ENCODE measurements around the gene CRYBB1.
A peak's percentile ranks its signal among the peaks of the same experiment; 100 is the strongest.

CRYBB1 gene

DNA sequence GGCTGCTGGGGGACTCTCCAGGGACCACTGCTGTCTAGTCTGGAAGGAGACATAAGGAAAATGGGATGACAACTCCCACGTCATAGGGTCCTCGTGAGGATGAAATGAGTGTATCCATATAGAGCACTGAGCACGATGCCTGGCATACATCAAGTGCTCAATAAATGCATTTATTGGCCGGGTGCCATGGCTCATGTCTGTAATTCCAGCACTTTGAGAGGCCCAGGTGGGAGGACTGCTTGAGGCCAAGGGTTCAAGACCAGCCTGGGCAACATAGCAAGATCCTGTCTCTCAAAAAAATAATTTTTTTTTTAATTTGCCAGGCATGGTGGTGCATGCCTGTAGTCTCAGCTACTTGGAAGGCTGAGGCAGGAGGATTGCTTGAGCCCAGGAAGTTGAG lies 15.7 kb downstream of the CRYBB1 start:
- no peak for DNase-seq

DNA sequence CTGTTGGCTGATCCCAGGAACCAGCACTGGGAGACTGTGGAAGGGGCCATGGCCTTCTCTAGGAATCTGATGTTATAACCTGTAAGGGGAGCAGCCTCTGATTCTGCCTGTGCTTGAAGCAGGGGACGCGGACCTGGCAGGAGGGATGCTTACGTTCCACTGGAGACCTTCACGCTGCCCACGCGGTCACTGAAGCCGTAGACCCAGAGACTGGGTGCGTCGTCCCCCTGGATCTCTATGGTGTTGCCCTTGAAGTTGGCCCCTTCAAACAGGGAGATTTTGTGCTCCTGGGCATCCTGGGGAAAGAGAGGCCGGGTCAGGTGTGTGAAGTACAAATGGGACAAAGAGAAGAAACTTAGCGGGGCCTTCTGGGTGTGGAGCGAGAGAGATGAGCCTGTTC lies 16.1 kb downstream of the CRYBB1 start:
- DNase-seq: no peak

DNA sequence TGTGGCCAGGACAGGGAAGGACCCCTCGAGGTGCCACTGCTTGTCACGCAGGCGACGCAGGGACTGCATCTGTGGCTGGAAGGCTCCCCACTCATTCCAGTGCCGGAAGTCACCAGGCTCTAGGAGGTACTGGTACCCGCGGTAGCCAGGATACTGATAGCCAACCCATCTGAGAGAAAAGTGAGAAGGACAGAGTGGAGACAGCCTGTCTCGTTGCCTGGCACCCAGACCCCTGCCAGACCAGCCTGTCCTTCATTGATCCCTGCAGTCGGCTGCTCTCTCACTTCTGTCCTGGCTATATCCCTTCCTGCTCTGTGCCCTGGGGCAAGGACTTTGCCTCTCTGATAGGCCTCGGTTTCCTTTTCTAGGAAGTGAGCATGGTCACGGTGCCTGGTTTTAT lies 18.3 kb downstream of the CRYBB1 start:
- DNase-seq: no peak

DNA sequence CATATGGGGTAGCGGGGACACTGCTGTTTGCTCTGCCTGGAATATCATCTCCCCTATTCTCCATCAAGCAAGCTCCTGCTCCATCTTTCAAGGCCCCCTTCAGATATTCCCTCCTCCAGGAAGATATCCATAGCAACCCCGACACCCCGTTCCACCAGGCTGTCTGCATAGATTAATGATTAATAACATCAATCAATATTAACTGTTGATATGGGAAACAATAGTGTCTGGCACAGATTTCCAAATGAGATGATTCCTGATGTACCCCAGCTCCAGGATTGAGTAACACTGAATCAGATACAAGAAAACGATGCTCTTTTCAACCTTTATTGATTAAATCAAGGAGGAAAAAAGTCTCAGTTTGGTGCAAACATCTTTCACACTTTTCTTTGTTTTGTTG lies 20.3 kb downstream of the CRYBB1 start:
- no peak for DNase-seq

DNA sequence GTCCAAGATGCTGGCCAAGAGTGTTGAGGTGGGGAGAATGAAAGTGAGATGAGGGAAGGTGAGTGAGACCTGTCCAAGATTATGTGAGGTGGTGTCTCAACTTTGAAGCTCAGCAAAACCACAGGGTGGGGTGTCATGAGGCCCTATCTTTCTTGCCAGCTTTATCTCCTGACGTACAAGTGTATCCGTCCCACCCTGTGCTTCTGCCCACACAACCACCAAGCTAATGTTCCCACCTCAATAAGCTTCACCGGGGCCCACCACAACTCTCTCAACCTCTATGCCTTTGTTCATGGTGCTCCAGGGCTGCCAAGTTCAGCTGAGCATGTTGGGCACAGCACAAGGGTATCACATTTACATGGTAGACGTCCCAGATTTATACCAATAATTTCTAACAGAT lies 20.8 kb downstream of the CRYBB1 start:
- no peak for DNase-seq

DNA sequence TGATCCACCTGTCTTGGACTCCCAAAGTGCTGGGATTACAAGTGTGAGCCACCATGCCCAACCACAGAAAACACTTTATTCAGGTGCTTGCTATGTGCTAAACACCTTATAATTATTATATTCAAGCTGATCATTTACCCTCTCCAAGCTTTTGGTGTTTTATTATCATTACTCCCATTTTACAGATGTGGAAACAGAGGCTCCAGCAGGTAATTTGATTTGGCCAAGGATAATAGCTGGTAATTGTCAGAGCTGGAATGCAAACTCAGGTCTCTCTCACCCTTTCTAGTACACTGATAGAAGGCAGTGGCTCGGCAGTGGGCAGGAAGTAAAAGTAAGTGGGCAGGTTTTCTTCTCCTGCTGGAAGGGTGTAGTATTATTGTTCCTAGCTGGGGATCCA lies 24.1 kb downstream of the CRYBB1 start:
- DNase-seq: no peak

DNA sequence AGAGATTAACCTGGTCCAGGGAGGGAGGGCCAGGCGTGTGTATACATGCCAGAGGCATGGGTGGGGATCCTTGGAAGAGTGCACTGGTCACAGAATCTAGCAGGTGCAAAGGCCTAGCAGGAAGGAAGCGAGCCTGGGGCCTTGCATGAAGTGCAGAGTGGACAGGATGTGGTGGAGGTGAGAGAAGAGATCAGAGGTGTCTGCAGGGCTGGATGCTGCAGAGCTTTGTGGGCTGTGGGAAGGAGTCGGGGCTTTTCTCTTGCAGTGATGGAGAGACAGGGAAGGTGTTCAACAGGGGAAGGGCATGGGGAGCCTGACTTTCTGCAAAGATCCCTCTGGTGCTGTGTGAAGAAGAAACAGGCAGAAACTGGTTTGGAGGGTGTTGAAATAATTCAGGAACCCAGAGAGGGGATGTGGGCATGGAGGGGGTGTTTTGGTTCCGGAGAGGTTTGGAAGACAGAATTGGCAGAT lies 25.4 kb downstream of the CRYBB1 start:
- no peak for DNase-seq

DNA sequence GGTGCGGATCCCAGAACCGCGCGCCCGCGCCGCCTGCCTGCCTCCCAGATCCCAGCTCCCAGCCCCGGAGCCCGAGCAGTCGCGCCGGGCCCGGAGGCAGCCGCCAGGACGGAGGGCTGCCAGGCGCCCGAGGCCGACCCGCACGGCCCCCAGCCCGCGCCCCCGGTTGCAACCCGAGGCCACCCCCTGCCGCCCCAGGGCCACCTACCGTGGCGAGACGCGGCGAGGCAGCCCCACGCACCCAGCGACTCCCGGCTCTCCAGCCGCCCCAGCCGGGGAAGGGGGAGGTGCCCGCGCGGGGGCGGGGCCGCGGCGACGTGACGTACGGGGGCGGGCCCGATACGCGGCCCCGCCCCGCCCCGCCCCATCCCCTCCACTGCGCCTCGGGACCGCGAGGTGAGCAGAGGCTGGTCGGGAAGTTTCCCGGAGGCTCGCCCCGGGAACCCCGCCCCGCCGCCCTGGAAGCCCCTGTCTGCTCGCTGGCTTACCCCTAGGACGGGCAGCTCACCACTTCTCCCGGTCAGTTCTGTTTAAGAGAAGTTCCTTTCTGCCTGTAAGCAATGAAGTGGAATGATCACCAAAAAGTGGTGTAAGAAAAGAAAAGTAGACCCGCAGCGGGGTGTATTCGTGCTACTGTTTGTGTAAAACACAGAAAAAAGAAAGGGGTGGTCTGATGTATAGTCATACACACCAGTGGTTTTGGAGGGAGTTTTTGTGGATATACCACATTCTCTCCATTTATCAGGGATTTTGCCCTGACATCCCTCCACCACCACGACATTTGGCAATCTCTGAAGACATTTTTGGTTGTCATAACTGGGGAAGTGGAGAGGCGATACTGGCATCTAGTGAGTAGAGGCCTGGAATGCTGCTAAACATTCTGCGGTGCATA lies 27.7 kb downstream of the CRYBB1 start, which contains the start of gene TPST2:
Gene TPST2, minus strand, starts transcription at position 288 of the 892 bp plus-strand sequence. CDS start 48,502 bp downstream, outside the sequence.
- DNase-seq: peak; percentile 72

DNA sequence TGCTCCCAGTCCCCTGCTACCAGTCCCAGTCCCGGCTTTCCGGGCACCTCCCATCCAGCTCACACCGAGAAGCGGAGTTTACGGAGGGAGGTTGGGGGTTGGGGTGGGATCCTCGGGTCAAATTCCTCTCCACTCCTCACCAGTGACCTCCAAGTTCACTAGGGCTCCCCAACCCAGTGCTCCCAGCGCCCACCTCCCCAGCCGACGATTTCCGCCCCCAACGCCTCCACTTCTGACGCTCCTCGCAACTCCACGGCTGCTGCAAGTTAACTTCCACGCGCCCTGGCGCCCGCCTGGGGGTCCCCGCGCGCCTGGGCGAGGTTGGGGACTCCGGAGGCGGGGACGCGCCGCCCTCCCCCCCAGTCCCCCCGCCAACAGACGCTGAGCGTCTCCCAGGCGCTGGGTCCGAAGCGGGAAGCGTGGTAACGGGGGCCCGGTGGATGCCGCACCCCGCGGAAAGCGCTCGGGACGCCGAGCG lies 28.4 kb downstream of the CRYBB1 start:
- DNase-seq: no peak

DNA sequence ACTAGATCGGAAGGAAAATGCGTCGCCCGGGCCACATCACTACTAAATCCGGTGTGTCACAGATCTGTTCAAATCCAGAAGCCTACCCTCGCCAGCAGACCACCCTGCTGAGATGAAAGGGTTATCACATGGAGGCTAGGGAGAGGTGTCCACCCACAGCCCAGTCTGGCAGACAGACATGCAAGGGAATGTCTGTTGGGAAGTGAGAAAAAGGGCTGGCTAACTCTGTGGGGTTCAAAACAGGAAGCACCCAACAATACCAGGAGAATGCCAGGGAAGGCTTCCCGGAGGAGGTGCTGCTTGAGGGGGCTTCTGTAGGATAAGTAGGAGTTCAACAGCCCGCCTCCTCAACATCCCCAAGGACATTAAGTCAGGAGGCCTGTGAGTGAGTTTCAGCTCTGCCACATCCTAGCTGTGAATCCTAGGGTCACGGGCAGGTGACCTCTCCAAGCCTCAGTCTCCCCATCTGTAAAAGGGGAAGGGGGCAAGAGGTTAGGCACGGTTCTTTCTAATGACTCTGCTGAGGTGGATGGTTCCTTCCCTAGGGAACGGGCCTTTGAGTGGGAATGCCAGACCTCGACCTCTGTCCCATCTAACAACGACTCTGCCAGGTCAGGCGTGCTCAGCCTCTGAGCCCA lies 29.0 kb downstream of the CRYBB1 start:
- no peak for DNase-seq

DNA sequence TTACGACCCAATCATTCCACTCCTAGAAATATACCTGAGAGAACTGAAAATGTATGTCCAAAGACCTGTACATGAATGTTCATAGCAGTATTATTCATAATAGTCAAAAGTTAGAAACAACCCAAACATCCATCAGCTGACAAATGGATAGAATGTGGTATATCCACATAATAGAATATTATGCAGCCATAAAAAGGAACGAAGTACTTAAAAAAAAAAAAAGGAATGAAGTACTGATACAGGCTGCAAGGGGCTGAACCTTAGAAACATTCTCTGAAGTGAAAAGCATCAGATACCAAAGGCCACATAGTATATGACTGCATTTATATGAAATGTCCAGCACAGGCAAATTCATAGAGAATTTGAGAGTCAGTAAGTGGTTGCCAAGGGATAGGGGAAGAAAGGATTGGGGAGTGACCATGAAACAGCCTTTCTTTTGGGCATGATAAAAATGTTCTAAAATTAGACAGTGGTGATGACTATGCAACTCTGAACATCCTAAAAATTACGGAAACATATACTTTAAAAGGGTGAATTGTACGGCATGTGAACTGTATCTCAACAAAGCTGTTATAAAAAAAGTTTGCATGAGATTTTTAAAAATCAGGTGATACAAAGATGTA lies 29.7 kb downstream of the CRYBB1 start:
- peak; percentile 28 for DNase-seq

DNA sequence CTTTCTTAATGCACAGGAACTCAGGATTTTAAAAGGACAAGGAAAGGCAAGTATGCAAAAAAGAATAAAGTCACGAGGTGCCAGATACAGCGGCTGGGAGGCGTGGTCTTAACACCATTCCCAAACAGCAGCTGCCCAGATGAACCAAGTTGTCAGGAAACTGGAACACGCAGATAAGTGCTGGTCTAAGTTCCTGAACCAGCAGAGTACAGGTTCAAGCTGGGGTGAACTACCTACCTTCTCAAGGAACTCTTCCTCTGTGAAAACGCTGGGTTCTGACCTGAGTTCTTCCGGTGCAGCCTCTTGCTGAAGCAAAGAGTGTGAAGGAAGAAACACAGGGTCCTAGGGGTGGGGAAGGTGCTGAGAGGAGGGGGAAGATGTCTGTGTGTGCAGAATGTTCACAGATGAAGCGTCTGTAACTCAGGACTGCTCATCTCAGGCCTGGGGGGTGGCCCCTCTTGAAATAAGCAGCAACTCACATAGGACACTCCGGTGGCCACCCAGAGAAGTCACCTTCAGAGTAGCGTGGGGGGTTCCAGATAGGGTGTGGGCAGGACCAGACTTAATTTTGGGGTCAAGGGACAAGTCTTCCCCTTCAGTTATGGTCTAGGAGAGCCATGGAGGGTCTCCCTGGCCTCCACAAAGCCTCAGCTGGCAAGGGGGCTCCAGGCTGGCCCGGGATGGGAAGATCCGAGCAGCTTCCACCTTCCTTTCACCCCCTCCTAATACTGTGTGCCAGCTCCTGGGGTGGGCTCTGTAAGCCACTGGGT lies 31.1 kb downstream of the CRYBB1 start:
- no peak for DNase-seq

DNA sequence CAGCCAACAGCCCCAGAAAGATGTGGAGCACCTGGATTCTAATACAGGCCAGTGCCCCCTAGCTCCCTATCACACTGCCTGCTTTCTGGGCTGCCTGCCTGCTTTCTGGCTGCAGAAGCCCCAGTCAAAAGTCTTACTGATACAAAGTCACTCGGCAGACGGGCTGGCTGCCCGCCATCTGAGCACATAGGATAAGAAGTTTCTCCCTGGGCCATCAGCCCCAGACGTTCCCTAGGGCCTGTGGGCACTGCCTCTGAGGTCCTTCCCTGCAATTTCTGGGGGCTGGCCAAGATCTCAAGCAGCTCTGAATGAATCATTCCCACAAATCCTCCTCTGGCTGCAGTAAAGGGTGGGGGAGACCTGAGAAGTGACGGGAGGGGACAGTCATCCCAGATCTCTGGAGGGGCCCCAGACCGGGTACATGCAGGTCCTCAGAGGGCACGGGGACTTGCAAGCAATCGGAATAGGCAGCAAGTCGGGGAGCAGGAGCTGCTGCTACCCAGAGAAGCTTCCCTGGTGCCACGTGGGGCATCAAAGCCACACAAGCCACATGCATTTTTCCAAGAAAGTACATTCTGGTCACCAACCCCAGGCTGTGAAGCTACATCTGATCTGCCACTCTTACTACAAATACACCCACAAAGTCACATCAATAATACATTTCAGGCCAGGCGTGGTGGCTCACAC lies 32.6 kb downstream of the CRYBB1 start:
- DNase-seq: peak; percentile 86

DNA sequence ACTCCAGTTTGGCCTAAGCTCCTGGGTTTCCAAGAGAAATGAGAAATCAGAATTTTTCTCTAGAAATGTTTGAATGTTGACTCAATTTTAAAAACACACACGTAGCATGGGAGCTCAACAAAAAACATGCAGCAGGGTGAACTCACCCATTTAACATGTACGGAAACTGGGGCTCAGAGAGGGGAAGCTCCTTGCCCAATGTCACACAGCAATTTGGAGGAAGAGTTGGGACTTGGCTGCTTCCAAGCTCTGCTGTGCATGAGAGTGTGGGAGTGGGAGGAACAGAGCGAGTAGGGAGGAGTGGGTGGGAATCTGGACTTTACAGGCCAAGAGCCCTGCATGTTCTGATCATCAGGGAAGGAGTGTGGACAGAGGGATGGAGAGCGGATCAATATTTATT lies 33.8 kb downstream of the CRYBB1 start:
- no peak for DNase-seq

DNA sequence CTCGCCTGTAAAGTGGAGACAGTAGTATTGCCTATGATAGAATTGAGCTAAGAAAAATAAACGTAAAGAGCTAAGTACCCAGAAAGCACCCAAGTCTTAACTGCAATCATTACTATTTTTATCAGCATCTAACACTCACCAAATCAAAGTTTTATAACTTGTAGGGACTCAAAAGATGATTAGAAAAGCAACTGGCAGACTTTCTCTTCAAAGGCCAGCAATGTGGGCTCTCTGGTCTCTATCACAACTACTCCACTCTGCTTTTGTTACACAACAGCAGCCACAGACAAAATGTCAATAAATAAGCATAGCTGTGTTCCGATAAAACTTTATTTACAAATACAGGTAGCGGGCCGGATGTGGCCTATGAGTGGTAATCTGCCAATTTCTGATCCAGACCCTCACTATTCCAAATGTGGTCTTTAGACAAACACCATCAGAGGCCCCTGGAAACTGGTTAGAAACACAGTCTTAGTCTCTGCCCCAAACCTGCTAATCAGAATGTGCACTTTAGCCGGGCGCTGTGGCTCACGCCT lies 36.1 kb downstream of the CRYBB1 start:
- DNase-seq: no peak

DNA sequence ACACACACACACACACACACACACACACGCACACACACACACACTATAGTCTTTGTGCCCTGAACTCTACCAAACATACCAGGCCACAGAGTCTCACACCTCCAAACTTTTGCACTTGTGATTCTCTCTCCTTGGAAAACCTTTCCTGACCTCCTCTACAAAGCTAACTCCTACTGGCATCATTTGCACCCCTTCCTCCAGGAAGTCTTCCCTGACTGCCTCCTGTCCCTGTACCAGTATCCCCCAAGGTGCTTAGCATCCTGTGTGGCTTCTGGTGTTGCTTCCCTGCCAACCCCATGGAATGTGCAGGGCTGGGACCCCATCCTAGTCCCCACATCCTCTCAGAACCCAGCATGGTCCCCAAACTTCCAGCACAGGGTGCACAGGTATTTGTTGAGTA lies 36.8 kb downstream of the CRYBB1 start:
- DNase-seq: no peak

DNA sequence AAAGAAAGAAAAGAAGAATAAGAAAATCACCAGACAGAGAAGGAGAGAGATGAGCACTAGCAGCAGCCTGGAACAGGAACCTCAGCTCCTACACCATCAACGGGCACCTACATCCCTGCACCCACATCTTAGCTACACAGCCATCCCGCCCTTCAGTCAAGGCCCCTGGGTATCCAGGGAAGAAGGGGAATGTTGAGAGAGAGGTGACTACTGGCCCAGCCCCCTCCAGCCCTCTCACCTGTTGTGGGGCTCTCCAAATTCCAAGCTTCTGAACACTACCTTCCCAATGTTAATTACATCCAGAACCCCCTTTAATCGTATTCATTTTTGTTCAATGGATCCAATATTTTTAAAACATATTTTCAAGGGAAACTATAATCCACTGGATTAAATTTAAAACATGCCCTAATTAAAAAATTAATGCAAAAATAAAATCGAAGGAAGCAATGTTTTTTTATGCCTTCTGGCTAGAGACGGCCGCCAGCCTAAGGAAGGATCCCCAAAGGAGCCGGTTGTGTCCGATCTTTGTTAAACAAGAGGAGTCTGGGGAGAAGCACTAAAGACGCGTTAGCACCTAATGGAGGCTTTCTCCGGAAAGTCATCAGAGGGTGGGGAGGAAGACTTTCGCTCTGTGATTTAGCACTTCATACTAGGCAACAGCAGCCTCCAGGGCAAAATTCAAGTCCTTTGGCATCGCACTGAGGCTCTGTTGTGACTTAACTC lies 37.4 kb downstream of the CRYBB1 start:
- no peak for DNase-seq

DNA sequence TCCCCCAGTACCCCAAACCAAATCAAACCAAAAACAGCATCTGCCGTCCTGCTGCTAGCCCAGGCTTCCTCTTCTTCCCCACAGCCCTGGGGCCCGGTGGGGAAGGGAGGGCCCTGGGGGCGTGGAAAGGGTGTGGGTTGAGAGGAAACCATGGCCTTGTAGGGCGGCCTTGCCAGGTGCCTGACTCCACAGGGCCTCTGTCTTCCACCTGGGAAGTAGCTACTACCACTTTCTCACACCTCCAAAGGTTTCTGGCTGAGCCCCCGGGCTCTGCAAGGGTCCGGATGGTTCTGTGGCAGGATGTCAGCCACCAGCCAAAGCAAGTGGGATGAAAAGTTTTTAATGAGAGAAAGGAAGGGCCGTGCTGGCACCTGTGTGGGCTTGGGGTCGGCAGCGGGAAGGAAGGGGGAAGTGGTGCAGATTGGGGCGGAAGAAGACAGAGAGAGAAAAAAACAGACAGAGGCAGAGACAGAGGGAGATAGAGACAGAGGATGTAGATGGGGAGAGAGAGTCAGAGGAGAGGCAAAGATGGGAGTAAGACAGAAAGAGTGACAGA lies 38.4 kb downstream of the CRYBB1 start:
- DNase-seq: no peak

DNA sequence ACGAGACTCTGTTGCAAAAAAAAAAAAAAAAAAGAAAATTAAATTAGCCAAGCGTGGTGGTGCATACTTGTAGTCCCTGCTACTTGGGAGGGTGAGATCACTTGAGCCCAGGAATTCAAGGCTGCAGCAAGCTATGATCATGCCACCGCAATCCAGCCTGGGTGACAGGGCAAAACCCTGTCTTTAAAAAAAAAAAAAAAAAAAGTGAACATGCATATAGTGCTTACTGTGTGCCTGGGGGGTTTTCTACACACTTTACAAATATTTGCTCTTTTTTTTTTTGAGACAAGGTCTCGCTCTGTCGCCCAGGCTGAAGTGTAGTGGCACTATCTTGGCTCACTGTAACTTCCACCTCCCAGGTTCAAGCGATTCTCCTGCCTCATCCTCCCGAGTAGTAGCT lies 40.7 kb downstream of the CRYBB1 start:
- no peak for DNase-seq

DNA sequence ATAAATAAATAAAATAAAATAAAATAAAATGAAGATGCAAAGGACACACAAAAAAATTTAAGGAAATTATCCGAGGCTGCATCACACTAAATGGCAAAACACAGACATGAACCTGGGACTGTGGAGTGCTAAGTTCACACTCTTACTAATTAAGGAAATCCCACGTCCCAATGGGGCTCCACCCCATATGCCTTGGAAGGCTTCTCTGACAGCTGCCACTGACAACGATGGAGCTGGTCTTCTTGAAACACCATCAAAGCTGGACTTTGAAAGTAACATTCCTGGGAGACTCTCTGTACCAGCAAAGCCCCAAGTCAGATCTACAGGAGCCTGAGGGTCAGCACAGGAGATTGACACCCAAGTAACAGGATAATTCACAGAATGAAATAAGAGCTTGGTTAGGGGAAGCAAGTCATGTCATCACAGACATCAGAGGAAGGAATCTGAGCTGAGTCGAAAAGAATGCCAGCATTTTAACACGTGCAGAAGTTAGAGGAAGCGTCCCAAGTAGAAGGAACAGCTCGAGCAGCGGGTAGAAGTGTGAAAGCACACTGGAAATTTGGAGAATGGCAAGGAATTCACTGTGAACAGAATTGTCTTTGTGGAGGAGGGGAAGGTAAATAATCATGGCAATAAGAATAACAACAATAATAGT lies 41.7 kb downstream of the CRYBB1 start:
- peak; percentile 41 for DNase-seq
